Left lobe of liver (tissue), 2 donors: ENCODE measurements around the gene EMD. TPM values are rescaled to one million over a fixed set of nuclear protein-coding genes. Genes with fewer than 3 reads are reported as not detected.

Experiments used
- ATAC-seq: fragments of 200-7000 bp; cut with Tn5 transposase; one replicate; pipeline ENCODE4 v1.9.1; 2020; ENCODE audit warnings: mild to moderate bottlenecking, moderate library complexity
- DNase-seq: peaks from one replicate; pipeline ENCODE4 v3.0.0-alpha.2; 2020; ENCODE audit warnings: low spot score
- total RNA-seq: library from RNA; stranded (reverse); gene quantifications from one replicate; pipeline ENCODE4 v1.2.1, GENCODE V29; 2021
- donor health status: DM: no; HTN: no; CAD: no; lungs with moderate emphysema.
- donor health status: DM: no; HTN: yes; CAD: no.

The EMD gene
- total RNA-seq, 1 donor from 2014 or later, result 19.5 TPM

GRCh38 chrX:154355094-154355775 lies 23.9 kb upstream of the EMD start:
- no peak for ATAC-seq

GRCh38 chrX:154355776-154356140 lies 23.3 kb upstream of the EMD start:
- no peak for ATAC-seq
- no peak for DNase-seq

More at GRCh38 chrX:154355094-154355775, 23.9 kb upstream of the EMD start:
- no peak for DNase-seq

GRCh38 chrX:154356596-154356995 lies 22.5 kb upstream of the EMD start:
- no peak for DNase-seq
- no peak for ATAC-seq

GRCh38 chrX:154357205-154357604 lies 21.9 kb upstream of the EMD start:
- ATAC-seq (no peak), DNase-seq (no peak)

- DNase-seq, result no peak
These were observed 21.1 kb upstream of the EMD start for GRCh38 chrX:154358011-154358410.

GRCh38 chrX:154358829-154359228 lies 20.3 kb upstream of the EMD start:
- peak; percentile 86 for DNase-seq
- ATAC-seq, result peak; percentile 90

More at GRCh38 chrX:154358011-154358410, 21.1 kb upstream of the EMD start:
- ATAC-seq, result no peak

- no peak for ATAC-seq
- no peak for DNase-seq
These were observed 19.5 kb upstream of the EMD start for GRCh38 chrX:154359362-154360154.

- no peak for ATAC-seq
- DNase-seq, result no peak
These were observed 18.9 kb upstream of the EMD start for GRCh38 chrX:154360155-154360713.

- ATAC-seq (no peak), DNase-seq (no peak)
These were observed 16.9 kb upstream of the EMD start for GRCh38 chrX:154362085-154362742.

- DNase-seq, result no peak
- ATAC-seq, result no peak
These were observed 15.2 kb upstream of the EMD start for GRCh38 chrX:154363706-154364439.

GRCh38 chrX:154365052-154365600 lies 14.0 kb upstream of the EMD start:
- no peak for ATAC-seq
- DNase-seq, result no peak

GRCh38 chrX:154365997-154366665 lies 13.0 kb upstream of the EMD start:
- ATAC-seq, result no peak
- DNase-seq, result no peak

GRCh38 chrX:154366666-154367055 lies 12.4 kb upstream of the EMD start:
- DNase-seq, result peak; percentile 81
- ATAC-seq, result peak; percentile 67

GRCh38 chrX:154367474-154368308 lies 11.4 kb upstream of the EMD start:
- DNase-seq (no peak), ATAC-seq (no peak)

- ATAC-seq, result no peak
- DNase-seq, result no peak
These were observed 10.3 kb upstream of the EMD start for GRCh38 chrX:154368630-154369448.

GRCh38 chrX:154369449-154370299 lies 9.4 kb upstream of the EMD start:
- ATAC-seq, result no peak
- no peak for DNase-seq

- DNase-seq (no peak), ATAC-seq (no peak)
These were observed 8.6 kb upstream of the EMD start for GRCh38 chrX:154370300-154371016.
